ENCODE data around the gene ARPP21. TPM values are rescaled to one million over a fixed set of nuclear protein-coding genes. Genes with fewer than 3 reads are reported as not detected.

ARPP21 gene
- total and polyA plus RNA-seq, 2 donors (not counting 3 experiments of a cell fraction or from before 2014, with no cell fraction given): not detected

- Histone ChIP-seq H3K9me1 (replicated peaks; ENCODE audit: control insufficient read depth, extremely low read depth, insufficient read depth, low read length) (no peaks in the 10 kb centered on the region), H3K36me3 (ENCODE audit: control insufficient read depth in 2 of 2, extremely low read depth in 1 of 2, insufficient read depth in 2 of 2, low read length in 2 of 2) (no peaks in the 10 kb centered on the region), H4K20me1 (replicated peaks; ENCODE audit: control insufficient read depth, extremely low read depth, insufficient read depth, low read length) (no peaks in the 10 kb centered on the region), H3K9ac (replicated peaks; ENCODE audit: extremely low read depth, insufficient read depth, low read length) (no peak overlapping the region), H3K4me2 (ENCODE audit: insufficient read depth, low read length) (no peak overlapping the region), H3K27me3 (ENCODE audit: control insufficient read depth in 2 of 2, insufficient read depth in 2 of 2, low read length in 2 of 2) (no peaks in the 10 kb centered on the region), H3K4me3 (replicated peaks in 1 of 3; ENCODE audit: insufficient read depth in 1 of 3, low read depth in 1 of 3, low read length in 3 of 3) (no peak overlapping the region), H3K79me2 (ENCODE audit: control insufficient read depth, insufficient read depth, low read length) (no peaks in the 10 kb centered on the region), H2AFZ (ENCODE audit: low read depth, low read length) (no peak overlapping the region), H3K4me1 (ENCODE audit: control insufficient read depth, extremely low read depth, insufficient read depth, low read length) (no peaks in the 10 kb centered on the region), H3K9me3 (replicated peaks; ENCODE audit: control insufficient read depth, insufficient read depth, low read length) (no peaks in the 10 kb centered on the region), H3K27ac (ENCODE audit: insufficient read depth, low read depth, low read length) (no peak overlapping the region)
- FAIRE-seq (no peak), DNase-seq (ENCODE audit: low read depth, low spot score) (no peak)
- dilution Hi-C loops (cut with MboI; ENCODE audit: extremely low pct_ligation_motif_present, low sequenced_read_pairs): no loop called here
- BruUV-seq (replicated peaks): no TSS peak
- intact Hi-C loops (cut with micrococcal nuclease): no loop called here
- CTCF ChIA-PET: no interaction called here
- POLR2A ChIA-PET: no interaction called here
- TF ChIP-seq POLR2AphosphoS5 (IDR thresholded peaks at IDR 0.05; ENCODE audit: insufficient read depth, low read depth, low read length) (no peak), MYC (IDR thresholded peaks at IDR 0.05; ENCODE audit: low read depth, low read length) (no peak), EZH2 (IDR thresholded peaks at IDR 0.05; ENCODE audit: borderline replicate concordance, low read depth, low read length, severe bottlenecking) (no peak), GATA2 (IDR thresholded peaks at IDR 0.05; ENCODE audit: insufficient read depth, insufficient read length, low read depth, low read length) (no peak), FOS (IDR thresholded peaks at IDR 0.05; ENCODE audit: borderline replicate concordance, insufficient read depth, low read length) (no peak), POLR2A (IDR thresholded peaks at IDR 0.05; ENCODE audit: low read depth, low read length) (no peak), JUN (IDR thresholded peaks at IDR 0.05; ENCODE audit: borderline replicate concordance, insufficient read depth, insufficient read length, low read depth) (no peak)
These were observed 14.0 kb downstream of the ARPP21 start for GRCh38 chr3:35653347-35653746.

GRCh38 chr3:35654476-35654875 is 15.2 kb downstream of the ARPP21 start:
- Histone ChIP-seq H4K20me1 (replicated peaks; ENCODE audit: control insufficient read depth, extremely low read depth, insufficient read depth, low read length) (no peaks in the 10 kb centered on the region), H3K4me3 (replicated peaks in 1 of 3; ENCODE audit: insufficient read depth in 1 of 3, low read depth in 1 of 3, low read length in 3 of 3) (no peak overlapping the region), H3K27me3 (ENCODE audit: control insufficient read depth in 2 of 2, insufficient read depth in 2 of 2, low read length in 2 of 2) (no peaks in the 10 kb centered on the region), H3K27ac (ENCODE audit: insufficient read depth, low read depth, low read length) (no peak overlapping the region), H3K36me3 (ENCODE audit: control insufficient read depth in 2 of 2, extremely low read depth in 1 of 2, insufficient read depth in 2 of 2, low read length in 2 of 2) (no peaks in the 10 kb centered on the region), H3K9me1 (replicated peaks; ENCODE audit: control insufficient read depth, extremely low read depth, insufficient read depth, low read length) (no peaks in the 10 kb centered on the region), H3K9ac (replicated peaks; ENCODE audit: extremely low read depth, insufficient read depth, low read length) (no peak overlapping the region), H3K9me3 (replicated peaks; ENCODE audit: control insufficient read depth, insufficient read depth, low read length) (no peaks in the 10 kb centered on the region), H3K4me2 (ENCODE audit: insufficient read depth, low read length) (no peak overlapping the region), H3K4me1 (ENCODE audit: control insufficient read depth, extremely low read depth, insufficient read depth, low read length) (no peaks in the 10 kb centered on the region), H3K79me2 (ENCODE audit: control insufficient read depth, insufficient read depth, low read length) (no peaks in the 10 kb centered on the region), H2AFZ (ENCODE audit: low read depth, low read length) (no peak overlapping the region)
- no TSS peak for BruUV-seq (replicated peaks)
- DNase-seq (ENCODE audit: low read depth, low spot score): no peak
- intact Hi-C loops (cut with micrococcal nuclease): no loop called here
- TF ChIP-seq POLR2A (IDR thresholded peaks at IDR 0.05; ENCODE audit: low read depth, low read length) (no peak), CTCF (IDR thresholded peaks at IDR 0.05; ENCODE audit: extremely low read depth in 1 of 2, insufficient read depth in 1 of 2, low read depth in 1 of 2, low read length in 2 of 2) (no peak), GATA2 (IDR thresholded peaks at IDR 0.05; ENCODE audit: insufficient read depth, insufficient read length, low read depth, low read length) (no peak), MAX (IDR thresholded peaks at IDR 0.05; ENCODE audit: insufficient read depth, insufficient read length) (no peak), JUN (IDR thresholded peaks at IDR 0.05; ENCODE audit: borderline replicate concordance, insufficient read depth, insufficient read length, low read depth) (no peak), FOS (IDR thresholded peaks at IDR 0.05; ENCODE audit: borderline replicate concordance, insufficient read depth, low read length) (no peak), MYC (IDR thresholded peaks at IDR 0.05; ENCODE audit: low read depth, low read length) (no peak), EZH2 (IDR thresholded peaks at IDR 0.05; ENCODE audit: borderline replicate concordance, low read depth, low read length, severe bottlenecking) (no peak)
- CTCF ChIA-PET: no interaction called here
- dilution Hi-C loops (cut with MboI; ENCODE audit: extremely low pct_ligation_motif_present, low sequenced_read_pairs): no loop called here
- no peak for FAIRE-seq
- POLR2A ChIA-PET: no interaction called here

Data from endothelial cell of umbilical vein (primary cell).